Upper lobe of right lung (tissue), 1 donor: ENCODE measurements around the gene SPRING1. TPM values are rescaled to one million over a fixed set of nuclear protein-coding genes. Genes with fewer than 3 reads are reported as not detected.

Source experiments
- ATAC-seq: fragments of 200-7000 bp; cut with Tn5 transposase; one replicate; pipeline ENCODE4 v1.9.1; 2020; ENCODE audit warnings: mild to moderate bottlenecking, moderate library complexity
- DNase-seq: peaks from one replicate; pipeline ENCODE4 v3.0.0-alpha.2; 2020
- H3K27ac ChIP-seq: fragments of 200-600 bp; one replicate; pipeline ENCODE4 v1.8.0; 2022
- H3K27me3 ChIP-seq: fragments of 200-600 bp; one replicate; pipeline ENCODE4 v1.8.0; 2022; ENCODE audit warnings: mild to moderate bottlenecking
- H3K36me3 ChIP-seq: fragments of 200-600 bp; one replicate; pipeline ENCODE4 v1.8.0; 2022
- H3K4me1 ChIP-seq: fragments of 200-600 bp; one replicate; pipeline ENCODE4 v1.8.0; 2022
- H3K4me3 ChIP-seq: fragments of 200-600 bp; one replicate; pipeline ENCODE4 v1.8.0; 2022; ENCODE audit warnings: mild to moderate bottlenecking
- H3K9me3 ChIP-seq: fragments of 200-600 bp; one replicate; pipeline ENCODE4 v1.8.0; 2022
- CTCF ChIP-seq: fragments of 200-600 bp; IDR thresholded peaks from one replicate; pipeline ENCODE4 v1.8.0; 2022; ENCODE audit warnings: antibody characterized with exemption
- intact Hi-C: fragments of 100-400 bp; cut with DNase I; formaldehyde crosslinking; loops from one replicate; pipeline ENCODE4 v1.11.0; 2022
- total RNA-seq: library from RNA; stranded (reverse); fragmentation: NEBNext Ultra II Directional; extraction: Animal tissue kit (Norgen Biotek cat#: 25700); gene quantifications from one replicate; pipeline ENCODE4 v1.2.1, GENCODE V29; 2021
- donor health status: DM: no; HTN: yes; CAD: no; lungs with severe emphysema.

The SPRING1 gene
- total RNA-seq, 1 donor from 2014 or later = 126 TPM

GRCh38 chr12:116777245-116777644 is 39.4 kb upstream of the SPRING1 start:
- Histone ChIP-seq H3K36me3 (no peaks in the 10 kb centered on the region), H3K4me3 (no peak overlapping the region), H3K27me3 (no peaks in the 10 kb centered on the region), H3K27ac (no peak overlapping the region), H3K4me1 (no peaks in the 10 kb centered on the region), H3K9me3 (no peaks in the 10 kb centered on the region)
- intact Hi-C loops = no loop called here
- ATAC-seq (no peak), DNase-seq (no peak)
- TF ChIP-seq CTCF = no peak

- H3K4me3 ChIP-seq = no peak overlapping the region
Observed at GRCh38 chr12:116774020-116774419, 36.2 kb upstream of the SPRING1 start.

GRCh38 chr12:116773276-116773731 is 35.4 kb upstream of the SPRING1 start:
- no peak for DNase-seq
- no peak for TF ChIP-seq CTCF
- no peaks in the 10 kb centered on the region for H3K36me3 ChIP-seq
- ATAC-seq = no peak
- H3K4me1 ChIP-seq = no peaks in the 10 kb centered on the region
- no peak overlapping the region for H3K4me3 ChIP-seq
- no peaks in the 10 kb centered on the region for H3K9me3 ChIP-seq
- intact Hi-C loops = no loop called here
- H3K27me3 ChIP-seq = no peaks in the 10 kb centered on the region
- no peak overlapping the region for H3K27ac ChIP-seq

More at GRCh38 chr12:116774020-116774419, 36.2 kb upstream of the SPRING1 start:
- Histone ChIP-seq H3K9me3 (no peaks in the 10 kb centered on the region), H3K36me3 (no peaks in the 10 kb centered on the region), H3K27ac (no peak overlapping the region), H3K27me3 (no peaks in the 10 kb centered on the region), H3K4me1 (no peaks in the 10 kb centered on the region)
- intact Hi-C loops = no loop called here
- ATAC-seq = no peak
- no peak for TF ChIP-seq CTCF
- DNase-seq = no peak

- intact Hi-C loops = no loop called here
- no peaks in the 10 kb centered on the region for H3K27me3 ChIP-seq
- no peak for TF ChIP-seq CTCF
- no peaks in the 10 kb centered on the region for H3K36me3 ChIP-seq
- no peak overlapping the region for H3K27ac ChIP-seq
- no peaks in the 10 kb centered on the region for H3K9me3 ChIP-seq
- no peaks in the 10 kb centered on the region for H3K4me1 ChIP-seq
- no peak overlapping the region for H3K4me3 ChIP-seq
- ATAC-seq (no peak), DNase-seq (no peak)
Observed at GRCh38 chr12:116771651-116772050, 33.8 kb upstream of the SPRING1 start.

- ATAC-seq (no peak), DNase-seq (no peak)
- Histone ChIP-seq H3K4me1 (no peaks in the 10 kb centered on the region), H3K36me3 (no peaks in the 10 kb centered on the region), H3K27ac (no peak overlapping the region), H3K9me3 (no peaks in the 10 kb centered on the region), H3K27me3 (no peaks in the 10 kb centered on the region), H3K4me3 (no peak overlapping the region)
- intact Hi-C loops = no loop called here
- no peak for TF ChIP-seq CTCF
Observed at GRCh38 chr12:116766746-116767145, 28.9 kb upstream of the SPRING1 start.

GRCh38 chr12:116766285-116766684 is 28.4 kb upstream of the SPRING1 start:
- intact Hi-C loops = no loop called here
- Histone ChIP-seq H3K4me3 (no peak overlapping the region), H3K36me3 (no peaks in the 10 kb centered on the region), H3K9me3 (no peaks in the 10 kb centered on the region), H3K27me3 (no peaks in the 10 kb centered on the region), H3K4me1 (no peaks in the 10 kb centered on the region), H3K27ac (no peak overlapping the region)
- DNase-seq (no peak), ATAC-seq (no peak)
- no peak for TF ChIP-seq CTCF
